ENCODE results near the gene CHD2.

CHD2 gene

GRCh38 chr15:93065641-93066045 lies 165.5 kb downstream of the CHD2 start:
- no peak for DNase-seq (ENCODE audit: low read depth in 1 of 2, low spot score in 1 of 2)

DNA sequence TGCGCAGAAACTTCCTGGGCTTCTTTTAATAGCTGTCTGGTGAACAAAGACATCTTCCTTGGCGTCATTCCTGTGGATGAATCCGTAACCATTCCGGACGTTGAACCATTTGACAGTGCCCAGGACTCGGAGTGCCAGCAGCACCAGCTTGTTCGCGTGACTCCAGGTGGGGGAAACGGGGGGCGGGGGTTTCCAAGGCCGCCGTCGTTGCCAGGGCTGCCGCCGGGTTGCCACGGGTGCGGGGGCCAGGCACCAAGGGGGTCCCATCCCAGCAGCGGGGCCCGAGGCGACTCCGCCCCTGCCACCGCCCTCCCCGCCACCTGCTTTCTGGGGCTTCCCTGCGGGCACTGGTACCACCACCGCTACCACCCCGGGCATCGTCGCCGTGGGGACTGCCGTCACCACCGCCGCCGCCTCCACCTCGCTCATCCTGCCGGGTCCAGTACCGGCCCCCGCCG lies 166.1 kb downstream of the CHD2 start:
- no peak for DNase-seq (ENCODE audit: low read depth in 1 of 2, low spot score in 1 of 2)

- DNase-seq (ENCODE audit: low read depth in 1 of 2, low spot score in 1 of 2) = no peak
Measured at GRCh38 chr15:93066834-93067648, 166.9 kb downstream of the CHD2 start.

DNA sequence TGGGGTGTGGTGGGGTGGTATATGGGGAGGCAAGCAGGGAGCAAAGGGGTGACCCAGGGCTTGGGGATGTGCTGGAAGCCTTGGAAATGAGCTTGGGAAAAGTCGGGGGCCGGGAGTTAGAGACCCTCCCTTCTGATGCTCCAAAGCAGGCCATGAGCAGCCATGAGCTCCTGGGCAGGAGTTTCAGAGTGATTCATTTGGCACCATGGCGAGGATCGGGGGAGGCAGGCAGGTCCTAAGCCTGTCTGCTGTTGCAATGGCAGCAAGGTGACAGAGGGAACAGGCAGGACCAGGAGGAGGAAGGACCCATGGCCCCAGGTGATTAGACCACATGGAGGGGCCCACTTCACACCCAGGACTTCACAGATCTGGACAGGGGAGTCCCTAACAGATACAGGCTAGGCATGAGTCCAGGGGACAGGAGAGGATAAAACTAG lies 167.5 kb downstream of the CHD2 start:
- DNase-seq (ENCODE audit: low read depth in 1 of 2, low spot score in 1 of 2) = no peak

DNA sequence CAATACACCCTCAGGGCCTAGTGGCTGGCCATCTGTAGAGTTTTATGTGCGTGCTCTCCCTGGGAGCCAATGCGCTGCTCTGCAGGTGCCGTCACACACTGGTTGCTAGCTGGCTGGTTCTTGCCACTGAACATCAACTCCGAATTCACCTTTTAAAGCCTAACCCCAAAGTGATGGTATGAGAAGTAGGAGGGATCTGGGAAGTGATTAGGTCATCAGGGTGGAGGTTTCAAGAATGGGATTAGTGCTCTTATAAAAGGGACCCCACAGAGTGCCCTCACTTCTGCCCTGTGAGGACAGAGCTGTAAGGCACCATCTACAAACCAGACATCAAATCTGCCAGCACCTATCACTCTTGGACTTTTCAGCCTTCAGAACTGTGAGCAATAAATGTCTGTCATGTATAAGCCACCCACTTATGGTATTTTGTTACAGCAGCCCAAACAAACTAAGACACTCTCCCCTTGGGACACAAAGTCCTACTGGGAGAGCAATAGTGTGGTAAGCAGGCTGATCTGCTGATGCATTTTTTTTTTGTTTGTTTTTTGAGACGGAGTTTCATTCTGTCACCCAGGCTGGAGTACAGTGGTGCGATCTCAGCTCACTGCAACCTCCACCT lies 168.6 kb downstream of the CHD2 start:
- no peak for DNase-seq (ENCODE audit: low read depth in 1 of 2, low spot score in 1 of 2)

DNA sequence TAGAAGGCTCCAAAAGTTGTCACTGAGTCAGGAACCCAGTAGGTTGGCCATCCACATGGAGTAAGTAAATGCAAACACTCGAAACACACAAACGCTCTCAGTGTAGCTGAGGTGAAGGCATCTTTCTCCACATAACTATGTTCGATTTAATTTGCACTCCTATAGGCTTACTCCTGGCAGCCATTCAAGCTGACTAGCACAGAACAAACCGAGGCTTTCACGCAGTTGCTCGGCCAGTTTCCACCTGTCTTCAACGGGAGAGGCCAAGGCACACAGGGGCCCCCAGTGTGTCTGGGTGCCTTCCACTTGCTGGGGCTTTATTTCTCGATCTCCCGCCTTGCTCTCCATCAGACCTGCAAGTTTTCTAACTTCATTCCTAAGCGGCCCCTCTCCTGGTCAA lies 170.0 kb downstream of the CHD2 start:
- no peak for DNase-seq (ENCODE audit: low read depth in 1 of 2, low spot score in 1 of 2)

DNA sequence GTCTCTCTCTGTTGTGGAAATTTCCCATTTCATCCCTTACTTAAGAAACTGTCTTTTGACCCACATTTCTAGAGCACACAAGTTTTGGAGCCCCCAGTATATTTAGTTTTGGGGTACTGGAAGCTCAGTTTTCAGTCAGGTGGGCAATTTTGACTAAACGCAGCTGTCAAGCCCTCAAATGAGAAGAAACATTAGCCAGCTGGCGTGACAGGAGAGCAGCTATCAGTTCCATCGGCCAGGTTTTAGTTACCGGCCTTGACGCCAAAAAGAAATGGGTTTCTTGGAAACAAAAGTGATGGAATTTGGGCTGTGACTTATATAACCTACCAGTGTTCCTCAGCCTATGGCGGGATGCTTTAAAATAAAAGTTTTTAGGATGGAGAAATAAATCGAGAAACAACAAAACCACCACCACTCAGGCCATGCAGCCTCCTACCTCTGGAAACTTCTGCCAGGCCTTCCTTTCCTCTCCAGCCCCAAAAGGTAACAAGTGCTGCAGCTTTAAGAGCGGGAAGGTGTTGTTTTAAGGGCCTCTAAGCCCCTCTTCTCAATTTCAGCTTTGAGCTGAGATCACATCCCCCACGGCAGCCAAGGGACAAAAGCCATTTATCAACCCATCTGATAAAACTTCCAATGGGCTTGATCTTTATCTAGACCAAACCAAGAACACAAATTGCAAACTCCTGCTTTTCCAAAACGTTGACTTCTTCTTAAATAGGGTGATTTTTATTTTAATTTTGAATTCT lies 170.6 kb downstream of the CHD2 start:
- no peak for DNase-seq (ENCODE audit: low read depth in 1 of 2, low spot score in 1 of 2)

- DNase-seq (ENCODE audit: low read depth in 1 of 2, low spot score in 1 of 2) = no peak
Measured at GRCh38 chr15:93071469-93071936, 171.4 kb downstream of the CHD2 start.

- no peak for DNase-seq (ENCODE audit: low read depth in 1 of 2, low spot score in 1 of 2)
Measured at GRCh38 chr15:93072011-93072410, 171.9 kb downstream of the CHD2 start.

- no peak for DNase-seq (ENCODE audit: low read depth in 1 of 2, low spot score in 1 of 2)
Measured at GRCh38 chr15:93072411-93073394, 172.6 kb downstream of the CHD2 start.

DNA sequence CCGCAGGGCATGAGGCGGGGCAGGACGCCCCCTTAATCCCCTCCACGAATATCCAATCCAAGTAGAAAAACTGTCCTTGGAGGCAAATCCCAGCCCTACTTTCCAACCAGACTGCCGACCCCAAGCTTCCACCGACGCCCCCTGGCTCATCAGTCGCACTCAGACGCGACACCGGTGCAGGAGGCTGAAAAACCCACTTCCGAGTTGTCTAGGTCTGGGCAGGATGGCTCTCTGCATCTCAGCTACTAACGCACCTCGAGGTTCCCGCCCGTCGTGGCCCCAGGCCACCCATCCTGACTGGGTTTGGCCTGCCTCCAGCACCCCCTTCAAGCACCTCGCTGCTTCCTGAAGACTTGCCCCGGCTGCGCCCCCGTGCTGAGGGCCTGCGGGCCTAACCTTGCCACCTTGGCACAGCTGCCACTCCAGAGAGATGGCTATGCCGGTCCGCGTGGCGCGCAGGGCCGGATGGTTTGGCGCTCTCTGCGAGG lies 173.4 kb downstream of the CHD2 start:
- no peak for DNase-seq (ENCODE audit: low read depth in 1 of 2, low spot score in 1 of 2)

- no peak for DNase-seq (ENCODE audit: low read depth in 1 of 2, low spot score in 1 of 2)
Measured at GRCh38 chr15:93074599-93074998, 174.5 kb downstream of the CHD2 start.

GRCh38 chr15:93076217-93076616 lies 176.1 kb downstream of the CHD2 start:
- no peak for DNase-seq (ENCODE audit: low read depth in 1 of 2, low spot score in 1 of 2)

- DNase-seq (ENCODE audit: low read depth in 1 of 2, low spot score in 1 of 2) = no peak
Measured at GRCh38 chr15:93076875-93077274, 176.8 kb downstream of the CHD2 start.

All from activated T-helper 1 cell treated with anti-CD3 and anti-CD28 coated beads, Interleukin-2, amount 50 U/mL, for 16 hours (primary cell).